HepG2 (cell line): ENCODE data around the gene C1orf21. TPM values are rescaled to one million over a fixed set of nuclear protein-coding genes. Genes with fewer than 3 reads are reported as not detected.

Source experiments
- ATAC-seq: fragments of 200-7000 bp; cut with Tn5 transposase; 3 replicates; pipeline ENCODE4 v1.9.1; 2020; ENCODE audit warnings: mild to moderate bottlenecking, moderate library complexity
- BruUV-seq: library from RNA; stranded (reverse); fragments of 400-500 nt; replicated peaks from 2 replicates; lab custom pipeline; 2021; lab: Mats Ljungman, UMichigan
- CTCF ChIA-PET: fragments of 300-600 bp; formaldehyde crosslinking; extraction: SDS; loops from one replicate; lab custom pipeline; 2021; ENCODE audit warnings: low total read pairs, inconsistent platforms, low intra/inter-chr PET ratio; lab: Yijun Ruan, JAX
- POLR2A ChIA-PET: fragments of 350-600 bp; sonication (Branson Sonifier 250); formaldehyde crosslinking; loops from one replicate; lab custom pipeline; 2020; ENCODE audit warnings: antibody characterized with exemption, inconsistent platforms; lab: Yijun Ruan, JAX
- DNase-seq: peaks from one replicate; pipeline ENCODE4 v3.0.0-alpha.2; 2015; ENCODE audit warnings: low spot score
- FAIRE-seq: peaks from 3 replicates; lab custom pipeline; 2011; peaks lifted over from hg19 to GRCh38; lab: Jason Lieb, UNC
- H2AFZ ChIP-seq: one replicate; pipeline ENCODE4 v1.6.1; 2011; ENCODE audit warnings: low read length, inconsistent platforms
- H3K27ac ChIP-seq: fragments of 300-600 bp; 3 replicates; pipeline ENCODE4 v1.8.0; 2011; ENCODE audit warnings: mixed run types, mild to moderate bottlenecking, mixed read lengths, low read length, inconsistent platforms; ENCODE audit not compliant: insufficient read depth; ENCODE audit errors: extremely low read length
- H3K27me3 ChIP-seq, 2 experiments: fragments of 200-600 bp in 1 of 2; 2 replicates in 1 of 2; 3 replicates in 1 of 2; pipeline versions ENCODE4 v1.6.0 to v1.8.0; 2011; ENCODE audit warnings: low read length in 2 of 2, mild to moderate bottlenecking in 2 of 2, moderate library complexity in 2 of 2, inconsistent platforms in 1 of 2; ENCODE audit not compliant: insufficient read depth in 2 of 2, control insufficient read depth in 1 of 2
- H3K36me3 ChIP-seq, 2 experiments: fragments of 200-600 bp in 1 of 2; replicated peaks in 1 of 2; 2 replicates in 1 of 2; 3 replicates in 1 of 2; pipeline versions ENCODE4 v1.5.1 to v1.8.0; 2011; ENCODE audit warnings: low read length in 2 of 2, inconsistent platforms in 1 of 2; ENCODE audit not compliant: insufficient read depth in 2 of 2, control insufficient read depth in 1 of 2
- H3K4me1 ChIP-seq: 2 replicates; pipeline ENCODE4 v1.5.1; 2012; ENCODE audit warnings: low read length, inconsistent platforms; ENCODE audit not compliant: insufficient read depth
- H3K4me2 ChIP-seq: 2 replicates; pipeline ENCODE4 v1.6.0; 2011; ENCODE audit warnings: low read depth, low read length, inconsistent platforms
- H3K4me3 ChIP-seq, 3 experiments: fragments of 200-600 bp in 1 of 3; sonication (generic), shearing (Covaris generic) in 1 of 3; replicated peaks in 1 of 3; 2 replicates each; pipeline ENCODE4 v1.5.1; 2011 to 2016; ENCODE audit warnings: low read length in 3 of 3, inconsistent platforms in 2 of 3, low read depth in 2 of 3, mild to moderate bottlenecking in 2 of 3, control low read depth in 1 of 3, mixed read lengths in 1 of 3; ENCODE audit not compliant: insufficient read depth in 1 of 3
- H3K79me2 ChIP-seq: one replicate; pipeline ENCODE4 v1.6.1; 2011; ENCODE audit warnings: low read length, inconsistent platforms; ENCODE audit not compliant: insufficient read depth
- H3K9ac ChIP-seq: 2 replicates; pipeline ENCODE4 v1.6.0; 2011; ENCODE audit warnings: mild to moderate bottlenecking, low read depth, low read length, inconsistent platforms; ENCODE audit not compliant: insufficient read depth
- H3K9me3 ChIP-seq: 2 replicates; pipeline ENCODE4 v1.5.1; 2012; ENCODE audit warnings: mild to moderate bottlenecking, low read length
- H4K20me1 ChIP-seq: 2 replicates; pipeline ENCODE4 v1.6.0; 2011; ENCODE audit warnings: inconsistent platforms, mild to moderate bottlenecking, low read length, moderate library complexity; ENCODE audit not compliant: insufficient read depth
- BCLAF1 ChIP-seq: fragments of 450-650 bp; IDR thresholded peaks from 2 replicates; pipeline ENCODE4 v1.6.1; 2017; ENCODE audit warnings: mild to moderate bottlenecking
- KDM1A ChIP-seq: IDR thresholded peaks from 2 replicates; pipeline ENCODE4 v1.6.1; 2016; ENCODE audit warnings: missing compliant biosample characterization
- NR2C2 ChIP-seq: sonication (generic); formaldehyde crosslinking; IDR thresholded peaks from 2 replicates; pipeline ENCODE4 v1.4.0; 2020; ENCODE audit warnings: missing genetic modification reagents, mild to moderate bottlenecking, moderate library complexity, borderline replicate concordance
- PHF20 ChIP-seq: sonication (generic); formaldehyde crosslinking; IDR thresholded peaks from 2 replicates; pipeline ENCODE4 v1.5.0; 2020; ENCODE audit warnings: mild to moderate bottlenecking, missing genetic modification reagents
- SMAD3 ChIP-seq: sonication (generic); formaldehyde crosslinking; IDR thresholded peaks from 2 replicates; pipeline ENCODE4 v1.4.0; 2020; ENCODE audit warnings: missing genetic modification reagents
- ZNF282 ChIP-seq: fragments of 450-650 bp; IDR thresholded peaks from 2 replicates; pipeline ENCODE4 v1.6.1; 2018; ENCODE audit not compliant: partially characterized antibody
- ZNF549 ChIP-seq: sonication (generic); formaldehyde crosslinking; IDR thresholded peaks from 2 replicates; pipeline ENCODE4 v1.5.0; 2020; ENCODE audit warnings: missing genetic modification reagents
- ZNF720 ChIP-seq: sonication (generic); formaldehyde crosslinking; IDR thresholded peaks from 2 replicates; pipeline ENCODE4 v1.4.0; 2020; ENCODE audit warnings: missing genetic modification reagents
- ZSCAN31 ChIP-seq: sonication (generic); formaldehyde crosslinking; IDR thresholded peaks from 2 replicates; pipeline ENCODE4 v1.5.0; 2020; ENCODE audit warnings: low read depth, mild to moderate bottlenecking, missing genetic modification reagents
- ZSCAN9 ChIP-seq: IDR thresholded peaks from 2 replicates; pipeline ENCODE4 v1.6.1; 2016; ENCODE audit warnings: borderline replicate concordance
- WGBS: methylation state at CpG from one replicate; pipeline ENCODE4 v1.1.6; 2017; ENCODE audit warnings: low lambda C conversion rate; 5-methylcytosine and 5-hydroxymethylcytosine counted together
- in situ Hi-C: cut with HindIII; loops from 2 replicates; pipeline ENCODE4 v1.10.0; 2017; ENCODE audit warnings: low pct_unique_long_range_greater_than_20kb; ENCODE audit not compliant: extremely low pct_ligation_motif_present
- intact Hi-C: fragments of 100-400 bp; cut with micrococcal nuclease; formaldehyde crosslinking; loops from one replicate; pipeline ENCODE4 v1.10.0; 2022; ENCODE audit not compliant: unreplicated experiment
- polyA plus RNA-seq, 8 experiments: library from polyadenylated mRNA; depleted of rRNA in 3 of 8; stranded (reverse) in 7 of 8; unstranded in 1 of 8; fragments of >200 nt; fragmentation: Illumina TruSeq in 4 of 8; extraction: Trizol in 4 of 8; gene quantifications; 2 replicates each; pipeline versions ENCODE4 v1.2.1 to v1.2.3, GENCODE V29; 2011 to 2016; ENCODE audit warnings: low read depth in 4 of 8, missing spikeins in 1 of 8, mixed read lengths in 1 of 8; ENCODE audit not compliant: insufficient read depth in 1 of 8
- total RNA-seq, 5 experiments: library from RNA; depleted of rRNA; stranded (reverse); fragments of >200 nt; fragmentation: Illumina TruSeq; extraction: Trizol; gene quantifications; 2 replicates each; pipeline ENCODE4 v1.2.3, GENCODE V29; 2016; ENCODE audit warnings: low read depth in 1 of 5
- TF ChIP-seq, protein P1 (sequence below): sonication (generic); formaldehyde crosslinking; IDR thresholded peaks from 2 replicates; pipeline ENCODE4 v1.4.0; 2020; ENCODE audit warnings: missing genetic modification reagents
- TF ChIP-seq, protein P2 (sequence below): IDR thresholded peaks from 2 replicates; pipeline ENCODE4 v1.6.1; 2016; ENCODE audit warnings: low read depth, borderline replicate concordance
- TF ChIP-seq, protein P3 (sequence below): IDR thresholded peaks from 2 replicates; pipeline ENCODE4 v1.6.1; 2016; ENCODE audit warnings: control low read depth

The C1orf21 gene
- total and polyA plus RNA-seq, 2 of the 13 experiments (the other 11 are each of a cell fraction or from before 2014, with no cell fraction given), result not detected

GRCh38 chr1:184392067-184392466, 5.2 kb downstream of the C1orf21 start:
- FAIRE-seq (no peak), ATAC-seq (no peak), DNase-seq (no peak)
- WGBS, result 11% methylated on average over 6 of the region's 6 CpGs
- Histone ChIP-seq H3K27me3 (peaks cover 5 to 32% of the 10 kb centered on the region in 2 experiments), H3K9ac (no peak overlapping the region), H3K36me3 (no peaks in the 10 kb centered on the region), H3K4me3 (no peak overlapping the region), H2AFZ (no peak overlapping the region), H4K20me1 (no peaks in the 10 kb centered on the region), H3K9me3 (no peaks in the 10 kb centered on the region), H3K4me2 (no peak overlapping the region), H3K4me1 (peaks cover 11% of the 10 kb centered on the region), H3K27ac (no peak overlapping the region), H3K79me2 (no peaks in the 10 kb centered on the region)
- CTCF ChIA-PET, result no interaction called here
- no TSS peak for BruUV-seq
- POLR2A ChIA-PET, result no interaction called here
- in situ Hi-C loops, result no loop called here
- intact Hi-C loops, result no loop called here
- no peak for TF ChIP-seq ZNF282
- TF ChIP-seq, protein P1, sequence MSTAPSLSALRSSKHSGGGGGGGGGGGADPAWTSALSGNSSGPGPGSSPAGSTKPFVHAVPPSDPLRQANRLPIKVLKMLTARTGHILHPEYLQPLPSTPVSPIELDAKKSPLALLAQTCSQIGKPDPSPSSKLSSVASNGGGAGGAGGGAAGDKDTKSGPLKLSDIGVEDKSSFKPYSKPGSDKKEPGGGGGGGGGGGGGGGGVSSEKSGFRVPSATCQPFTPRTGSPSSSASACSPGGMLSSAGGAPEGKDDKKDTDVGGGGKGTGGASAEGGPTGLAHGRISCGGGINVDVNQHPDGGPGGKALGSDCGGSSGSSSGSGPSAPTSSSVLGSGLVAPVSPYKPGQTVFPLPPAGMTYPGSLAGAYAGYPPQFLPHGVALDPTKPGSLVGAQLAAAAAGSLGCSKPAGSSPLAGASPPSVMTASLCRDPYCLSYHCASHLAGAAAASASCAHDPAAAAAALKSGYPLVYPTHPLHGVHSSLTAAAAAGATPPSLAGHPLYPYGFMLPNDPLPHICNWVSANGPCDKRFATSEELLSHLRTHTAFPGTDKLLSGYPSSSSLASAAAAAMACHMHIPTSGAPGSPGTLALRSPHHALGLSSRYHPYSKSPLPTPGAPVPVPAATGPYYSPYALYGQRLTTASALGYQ (CRISPR knock-in tag), result no peak
- no peak for TF ChIP-seq ZNF720 (CRISPR knock-in tag)
- TF ChIP-seq KDM1A, result no peak
- no peak for TF ChIP-seq NR2C2 (CRISPR knock-in tag)
- no peak for TF ChIP-seq ZSCAN31 (CRISPR knock-in tag)
- TF ChIP-seq, protein P2, sequence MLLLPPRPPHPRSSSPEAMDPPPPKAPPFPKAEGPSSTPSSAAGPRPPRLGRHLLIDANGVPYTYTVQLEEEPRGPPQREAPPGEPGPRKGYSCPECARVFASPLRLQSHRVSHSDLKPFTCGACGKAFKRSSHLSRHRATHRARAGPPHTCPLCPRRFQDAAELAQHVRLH (CRISPR knock-in tag), result no peak
- TF ChIP-seq PHF20, result no peak
- no peak for TF ChIP-seq BCLAF1
- TF ChIP-seq ZNF549 (CRISPR knock-in tag), result no peak
- TF ChIP-seq, protein P3, sequence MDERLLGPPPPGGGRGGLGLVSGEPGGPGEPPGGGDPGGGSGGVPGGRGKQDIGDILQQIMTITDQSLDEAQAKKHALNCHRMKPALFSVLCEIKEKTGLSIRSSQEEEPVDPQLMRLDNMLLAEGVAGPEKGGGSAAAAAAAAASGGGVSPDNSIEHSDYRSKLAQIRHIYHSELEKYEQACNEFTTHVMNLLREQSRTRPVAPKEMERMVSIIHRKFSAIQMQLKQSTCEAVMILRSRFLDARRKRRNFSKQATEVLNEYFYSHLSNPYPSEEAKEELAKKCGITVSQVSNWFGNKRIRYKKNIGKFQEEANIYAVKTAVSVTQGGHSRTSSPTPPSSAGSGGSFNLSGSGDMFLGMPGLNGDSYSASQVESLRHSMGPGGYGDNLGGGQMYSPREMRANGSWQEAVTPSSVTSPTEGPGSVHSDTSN (CRISPR knock-in tag), result no peak
- no peak for TF ChIP-seq ZSCAN9 (CRISPR knock-in tag)
- TF ChIP-seq SMAD3 (CRISPR knock-in tag), result no peak
